ENCODE data around the gene NEMP2. TPM values are rescaled to one million over a fixed set of nuclear protein-coding genes. Genes with fewer than 3 reads are reported as not detected.
A peak's percentile ranks its signal among the peaks of the same experiment; 100 is the strongest.

Gene NEMP2
- total and polyA plus RNA-seq, 12 donors: 0.61 to 8.4 (median 4.9) TPM

- Histone ChIP-seq H3K27me3 (no peaks in the 10 kb centered on the region), H3K4me1 (replicated peaks in 1 of 2) (peaks cover 4 to 14% of the 10 kb centered on the region in 2 donors), H3K9me3 (replicated peaks in 1 of 3) (no peaks in the 10 kb centered on the region), H3K27ac (no peak overlapping the region), H3K4me3 (no peak overlapping the region), H3K36me3 (replicated peaks in 1 of 2) (peaks cover 0 to 6% of the 10 kb centered on the region in 2 donors)
- no peak for TF ChIP-seq CTCF (IDR thresholded peaks at IDR 0.05)
- TF ChIP-seq POLR2A (IDR thresholded peaks at IDR 0.05): no peak
- WGBS, 4 donors: 58 to 74% (median 66%) methylated on average over 4 of the region's 4 CpGs
- peak in 4 of 7 donors; percentile 13 to 41 (median 30) for DNase-seq
- intact Hi-C loops (cut with DNase I): no loop called here
Observed at GRCh38 chr2:190507135-190507534, 27.4 kb downstream of the NEMP2 start.

GRCh38 chr2:190506666-190507065 lies 27.9 kb downstream of the NEMP2 start:
- Histone ChIP-seq H3K27ac (no peak overlapping the region), H3K9me3 (replicated peaks in 1 of 3) (no peaks in the 10 kb centered on the region), H3K4me3 (no peak overlapping the region), H3K4me1 (replicated peaks in 1 of 2) (peaks cover 5 to 18% of the 10 kb centered on the region in 2 donors), H3K27me3 (no peaks in the 10 kb centered on the region), H3K36me3 (replicated peaks in 1 of 2) (peaks cover 0 to 6% of the 10 kb centered on the region in 2 donors)
- no peak for TF ChIP-seq CTCF (IDR thresholded peaks at IDR 0.05)
- no peak for TF ChIP-seq POLR2A (IDR thresholded peaks at IDR 0.05)
- DNase-seq: no peak
- WGBS, 4 donors: 77 to 85% (median 79%) methylated on average over 2 of the region's 2 CpGs
- intact Hi-C loops (cut with DNase I): no loop called here

- intact Hi-C loops (cut with DNase I): no loop called here
- WGBS, 4 donors: 94 to 100% (median 98%) methylated on average over 1 of the region's 1 CpG
- Histone ChIP-seq H3K4me1 (replicated peaks in 1 of 2) (peaks cover 14 to 25% of the 10 kb centered on the region in 2 donors), H3K36me3 (replicated peaks in 1 of 2) (peaks cover 0 to 6% of the 10 kb centered on the region in 2 donors), H3K27ac (no peak overlapping the region), H3K4me3 (no peak overlapping the region), H3K27me3 (no peaks in the 10 kb centered on the region), H3K9me3 (replicated peaks in 1 of 3) (no peaks in the 10 kb centered on the region)
- no peak for DNase-seq
- TF ChIP-seq CTCF (IDR thresholded peaks at IDR 0.05) (no peak), POLR2A (IDR thresholded peaks at IDR 0.05) (no peak)
Observed at GRCh38 chr2:190505696-190506095, 28.8 kb downstream of the NEMP2 start.

- intact Hi-C loops (cut with DNase I): no loop called here
- WGBS, 4 donors: 95 to 99% (median 98%) methylated on average over 3 of the region's 3 CpGs
- Histone ChIP-seq H3K36me3 (replicated peaks in 1 of 2) (peaks cover 0 to 6% of the 10 kb centered on the region in 2 donors), H3K4me3 (no peak overlapping the region), H3K9me3 (replicated peaks in 1 of 3) (no peaks in the 10 kb centered on the region), H3K4me1 (replicated peaks in 1 of 2) (peaks cover 14 to 25% of the 10 kb centered on the region in 2 donors), H3K27me3 (no peaks in the 10 kb centered on the region), H3K27ac (no peak overlapping the region)
- no peak for DNase-seq
- TF ChIP-seq POLR2A (IDR thresholded peaks at IDR 0.05) (no peak), CTCF (IDR thresholded peaks at IDR 0.05) (no peak)
Observed at GRCh38 chr2:190504912-190505311, 29.6 kb downstream of the NEMP2 start.

All from adrenal gland (tissue), 12 donors.